Activated CD8-positive, alpha-beta memory T cell treated with anti-CD3 and anti-CD28 coated beads for 24 hours (primary cell): ENCODE data around the gene SP4.

Source experiments
- DNase-seq: peaks from one replicate; pipeline ENCODE4 v3.0.0-alpha.2; 2020

The SP4 gene

GRCh38 chr7:21448974-21449373 lies 21.1 kb downstream of the SP4 start:
- DNase-seq, result no peak

GRCh38 chr7:21450076-21450475 lies 22.2 kb downstream of the SP4 start:
- DNase-seq, result no peak

GRCh38 chr7:21450941-21451340 lies 23.1 kb downstream of the SP4 start:
- no peak for DNase-seq

GRCh38 chr7:21454182-21454581 lies 26.3 kb downstream of the SP4 start:
- DNase-seq, result no peak

GRCh38 chr7:21454906-21455305 lies 27.0 kb downstream of the SP4 start:
- no peak for DNase-seq

- DNase-seq, result no peak
These were observed 33.4 kb downstream of the SP4 start for GRCh38 chr7:21461282-21461681.

GRCh38 chr7:21462081-21462480 lies 34.2 kb downstream of the SP4 start:
- no peak for DNase-seq

- DNase-seq, result no peak
These were observed 35.6 kb downstream of the SP4 start for GRCh38 chr7:21463524-21463923.

GRCh38 chr7:21468969-21469368 lies 41.1 kb downstream of the SP4 start:
- DNase-seq, result no peak

- DNase-seq, result no peak
These were observed 42.0 kb downstream of the SP4 start for GRCh38 chr7:21469894-21470293.

GRCh38 chr7:21472029-21472428 lies 44.1 kb downstream of the SP4 start:
- DNase-seq, result no peak

- no peak for DNase-seq
These were observed 48.5 kb downstream of the SP4 start for GRCh38 chr7:21476429-21476828.

- no peak for DNase-seq
These were observed 53.0 kb downstream of the SP4 start for GRCh38 chr7:21480693-21481403.

GRCh38 chr7:21486511-21486910 lies 58.6 kb downstream of the SP4 start:
- no peak for DNase-seq

- no peak for DNase-seq
These were observed 67.8 kb downstream of the SP4 start for GRCh38 chr7:21495731-21496130.

- no peak for DNase-seq
These were observed 69.2 kb downstream of the SP4 start for GRCh38 chr7:21497072-21497471.

GRCh38 chr7:21500117-21500832 lies 72.4 kb downstream of the SP4 start:
- DNase-seq, result no peak

- DNase-seq, result no peak
These were observed 76.1 kb downstream of the SP4 start for GRCh38 chr7:21504021-21504420.

- peak; percentile 63 for DNase-seq
These were observed 79.9 kb downstream of the SP4 start for GRCh38 chr7:21507627-21508343.

GRCh38 chr7:21508538-21508937 lies 80.7 kb downstream of the SP4 start:
- DNase-seq, result no peak

- DNase-seq, result no peak
These were observed 86.2 kb downstream of the SP4 start for GRCh38 chr7:21514062-21514461.

GRCh38 chr7:21524680-21525079 lies 96.8 kb downstream of the SP4 start:
- no peak for DNase-seq

GRCh38 chr7:21526007-21526406 lies 98.1 kb downstream of the SP4 start:
- no peak for DNase-seq

- DNase-seq, result no peak
These were observed 98.6 kb downstream of the SP4 start for GRCh38 chr7:21526448-21526847.
